Activated effector memory CD4-positive, alpha-beta T cell treated with Interleukin-2 at 50 U/mL for 16 hours (primary cell): ENCODE data around the gene XRCC6.
"Not testable (repeated sequence)": the region's sequence is repeated elsewhere in the genome, so short reads cannot be mapped to it uniquely, and the experiment has no call there.

Experiments used
- DNase-seq: peaks from one replicate; pipeline ENCODE4 v3.0.0-alpha.2; 2020

Gene XRCC6

DNA sequence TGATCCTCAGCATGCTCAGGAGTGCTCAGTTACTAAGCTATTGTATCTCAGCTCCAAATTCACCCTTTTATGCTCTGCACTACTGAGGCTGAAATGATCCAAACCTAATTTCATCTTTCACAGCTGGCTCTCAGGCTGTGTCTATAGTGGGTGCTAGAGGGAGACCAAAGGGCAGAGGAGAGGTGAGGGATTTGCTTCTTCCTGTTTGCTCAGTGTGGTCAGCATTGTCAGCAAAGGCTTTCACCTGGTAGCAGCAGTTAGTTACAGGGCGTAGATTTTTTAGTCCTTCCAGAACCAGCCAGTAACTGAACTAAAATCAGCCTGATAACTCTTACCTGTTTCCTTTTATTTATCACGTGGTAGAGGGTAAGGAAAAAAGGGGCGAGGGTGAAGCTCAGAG, 33.2 kb downstream of the XRCC6 start:
- no peak for DNase-seq

DNA sequence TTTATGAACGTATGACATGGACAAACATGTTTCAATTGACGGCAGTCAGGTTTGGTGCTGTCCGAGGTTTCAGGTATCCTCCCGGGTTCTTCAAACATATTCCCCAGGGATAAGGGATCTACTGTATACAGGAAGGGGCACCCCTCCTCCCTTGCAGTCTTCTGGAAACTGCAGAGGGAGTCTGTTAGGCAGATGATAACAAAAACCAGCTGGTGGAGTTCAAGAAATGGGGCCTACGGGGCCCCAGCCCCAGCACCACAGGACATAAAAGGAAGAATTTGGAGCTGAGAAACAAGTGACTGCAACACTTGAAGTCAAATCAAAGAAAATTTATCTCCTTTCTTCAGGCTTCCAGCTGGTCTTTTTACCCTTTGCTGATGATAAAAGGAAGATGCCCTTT, 35.5 kb downstream of the XRCC6 start:
- no peak for DNase-seq

GRCh38 chr22:41657709-41658108, 36.6 kb downstream of the XRCC6 start:
- DNase-seq = no peak

DNA sequence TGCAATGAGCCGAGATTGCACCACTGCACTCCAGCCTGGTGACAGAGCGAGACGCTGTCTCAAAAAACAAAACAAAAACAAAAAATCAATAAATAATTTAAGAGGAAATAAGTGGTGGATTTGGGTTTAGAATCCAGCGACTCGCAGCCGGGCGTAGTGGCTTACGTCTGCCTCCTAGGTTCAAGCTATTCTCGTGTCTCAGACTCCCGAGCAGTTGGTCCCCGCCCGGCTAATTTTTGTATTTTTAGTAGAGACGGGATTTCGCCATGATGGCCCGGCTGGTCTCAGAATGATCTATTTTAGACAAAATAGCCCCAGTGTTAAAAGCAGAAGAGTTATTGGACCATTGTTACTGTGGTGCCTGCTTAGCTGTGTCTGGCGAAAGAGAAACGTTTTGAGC, 37.8 kb downstream of the XRCC6 start:
- DNase-seq = no peak

DNA sequence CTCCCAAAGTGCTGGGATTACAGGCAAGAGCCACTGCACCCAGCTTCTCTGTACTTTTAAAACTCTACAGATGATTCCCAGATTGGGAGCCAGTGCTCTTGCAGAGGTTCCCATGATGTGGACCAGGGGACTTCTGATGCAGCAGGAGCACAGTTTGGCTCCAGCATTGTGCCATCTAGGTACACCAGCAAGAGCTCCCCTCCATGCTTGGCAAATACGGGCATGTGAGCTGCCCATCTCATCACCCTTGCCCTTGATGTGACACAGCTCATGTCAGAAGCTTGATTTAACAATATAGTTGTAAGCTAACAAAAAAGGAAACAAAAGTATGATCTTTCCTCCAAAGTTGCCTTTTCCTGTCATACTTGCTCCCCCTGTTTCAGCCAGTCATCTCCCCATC, 38.8 kb downstream of the XRCC6 start:
- no peak for DNase-seq

DNA sequence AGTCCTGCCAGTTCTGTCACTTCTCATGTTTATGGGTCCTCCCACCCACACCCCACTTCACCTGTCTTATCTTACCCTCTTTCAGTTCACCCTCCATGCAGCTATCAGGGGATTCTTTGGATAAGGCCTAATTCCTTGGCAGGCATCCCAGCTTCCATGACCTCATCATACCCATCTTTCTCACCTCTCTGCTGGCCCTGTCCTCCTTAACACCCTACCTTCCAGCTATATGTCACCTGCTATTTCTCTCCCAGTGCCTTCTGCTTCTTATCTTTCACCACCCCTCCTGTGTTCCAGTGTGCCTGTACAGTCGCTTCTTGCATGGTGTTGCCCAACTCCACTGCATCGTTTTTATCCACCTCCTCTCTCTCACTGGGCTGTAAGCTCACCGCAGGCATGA, 39.3 kb downstream of the XRCC6 start:
- DNase-seq = no peak

DNA sequence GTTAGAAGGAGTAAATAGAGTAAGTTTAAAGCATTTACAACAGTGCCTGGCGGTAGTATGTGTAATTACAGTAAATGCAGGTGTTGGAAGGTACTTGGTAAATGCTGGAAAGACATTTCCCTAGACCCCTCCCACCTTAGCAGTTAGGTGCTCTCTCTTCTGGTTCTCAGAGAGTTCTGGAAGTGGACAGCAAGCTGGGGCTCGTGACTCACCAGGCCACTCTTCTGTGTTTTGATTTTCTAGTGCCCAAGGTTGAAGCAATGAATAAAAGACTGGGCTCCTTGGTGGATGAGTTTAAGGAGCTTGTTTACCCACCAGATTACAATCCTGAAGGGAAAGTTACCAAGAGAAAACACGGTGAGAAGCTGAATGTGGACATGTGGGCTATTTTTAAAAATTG, 40.0 kb downstream of the XRCC6 start:
- DNase-seq = no peak

DNA sequence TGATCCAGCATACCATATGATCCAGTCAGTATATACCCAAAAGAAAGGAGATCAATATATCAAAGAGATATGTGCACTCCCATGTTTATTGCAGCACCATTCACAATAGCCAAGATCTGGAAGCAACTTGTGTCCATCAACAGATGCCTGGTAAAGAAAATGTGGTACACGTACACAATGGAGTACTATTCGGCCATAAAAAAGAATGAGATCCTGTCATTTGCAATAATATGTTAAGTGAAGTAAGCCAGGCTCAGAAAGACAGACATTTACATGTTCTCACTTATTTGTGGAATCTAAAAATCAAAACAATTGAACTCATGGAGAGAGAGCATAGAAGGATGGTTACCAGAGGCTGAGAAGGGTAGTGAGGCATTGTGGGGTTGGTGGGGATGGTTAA, 40.6 kb downstream of the XRCC6 start:
- DNase-seq = no peak

DNA sequence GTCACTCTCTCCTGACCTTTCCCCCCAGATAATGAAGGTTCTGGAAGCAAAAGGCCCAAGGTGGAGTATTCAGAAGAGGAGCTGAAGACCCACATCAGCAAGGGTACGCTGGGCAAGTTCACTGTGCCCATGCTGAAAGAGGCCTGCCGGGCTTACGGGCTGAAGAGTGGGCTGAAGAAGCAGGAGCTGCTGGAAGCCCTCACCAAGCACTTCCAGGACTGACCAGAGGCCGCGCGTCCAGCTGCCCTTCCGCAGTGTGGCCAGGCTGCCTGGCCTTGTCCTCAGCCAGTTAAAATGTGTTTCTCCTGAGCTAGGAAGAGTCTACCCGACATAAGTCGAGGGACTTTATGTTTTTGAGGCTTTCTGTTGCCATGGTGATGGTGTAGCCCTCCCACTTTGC, 42.5 kb downstream of the XRCC6 start:
- not testable (repeated sequence) for DNase-seq

DNA sequence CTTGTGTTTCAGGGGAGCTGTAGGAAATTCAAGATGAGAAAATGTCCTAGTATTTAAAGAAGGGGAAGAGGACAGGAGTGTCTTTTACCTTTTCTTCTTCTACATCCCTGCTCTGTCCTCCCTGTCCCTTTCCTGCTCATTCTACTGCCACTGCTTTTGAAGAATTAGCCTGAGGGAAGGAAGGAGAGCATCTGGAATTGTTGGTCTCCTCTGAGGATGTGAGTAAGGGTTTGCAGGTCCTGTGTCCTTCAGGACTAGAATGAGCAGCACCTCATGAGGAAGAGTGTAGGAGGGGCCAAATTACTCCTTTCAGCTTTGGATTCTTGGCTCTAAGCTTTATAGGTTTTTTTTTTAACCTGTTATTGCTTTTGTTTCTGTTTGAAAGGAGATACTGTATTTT, 43.4 kb downstream of the XRCC6 start:
- DNase-seq = no peak

GRCh38 chr22:41664951-41665350, 43.9 kb downstream of the XRCC6 start:
- no peak for DNase-seq

DNA sequence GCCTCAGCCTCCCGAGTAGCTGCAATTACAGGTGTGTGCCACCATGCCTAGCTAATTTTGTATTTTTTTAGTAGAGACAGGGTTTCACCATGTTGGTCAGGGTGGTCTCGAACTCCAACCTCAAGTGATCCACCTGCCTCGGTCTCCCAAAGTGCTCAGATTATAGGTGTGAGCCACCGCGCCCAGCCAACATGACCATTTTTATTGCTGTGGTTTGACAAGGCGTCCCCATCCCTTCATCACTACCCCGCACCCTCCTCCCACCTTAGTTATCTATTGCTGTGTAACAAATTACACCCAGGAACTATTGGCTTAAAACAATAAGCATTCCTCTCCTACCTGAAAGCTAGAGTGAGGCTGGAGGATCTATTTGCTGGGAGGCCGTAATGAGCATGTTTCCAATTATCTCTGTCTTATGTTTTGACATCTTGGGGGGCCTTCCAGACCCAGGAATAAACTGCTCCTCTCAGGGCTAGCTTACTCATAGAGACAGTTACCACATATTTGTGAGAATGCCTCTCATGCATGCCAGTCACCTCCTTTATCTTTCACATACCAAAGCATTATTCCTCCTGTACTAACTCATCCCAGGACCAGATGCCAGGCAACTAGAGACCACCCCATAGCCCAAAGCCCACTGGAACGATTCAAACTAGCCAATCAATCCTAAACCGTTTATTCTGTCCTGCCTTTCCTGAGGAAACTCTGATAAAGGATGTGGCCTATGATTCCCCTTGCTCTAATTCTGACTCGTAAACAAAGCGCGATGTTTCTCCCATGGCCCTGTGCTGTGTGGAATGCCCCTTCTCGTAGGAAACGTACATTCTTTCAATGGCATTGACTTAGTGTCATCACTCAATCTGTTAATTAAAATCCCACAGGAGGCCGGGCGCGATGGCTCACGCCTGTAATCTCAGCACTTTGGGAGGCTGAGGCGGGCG, 48.1 kb downstream of the XRCC6 start:
- no peak for DNase-seq

GRCh38 chr22:41672096-41672495, 51.0 kb downstream of the XRCC6 start:
- DNase-seq = not testable (repeated sequence)

DNA sequence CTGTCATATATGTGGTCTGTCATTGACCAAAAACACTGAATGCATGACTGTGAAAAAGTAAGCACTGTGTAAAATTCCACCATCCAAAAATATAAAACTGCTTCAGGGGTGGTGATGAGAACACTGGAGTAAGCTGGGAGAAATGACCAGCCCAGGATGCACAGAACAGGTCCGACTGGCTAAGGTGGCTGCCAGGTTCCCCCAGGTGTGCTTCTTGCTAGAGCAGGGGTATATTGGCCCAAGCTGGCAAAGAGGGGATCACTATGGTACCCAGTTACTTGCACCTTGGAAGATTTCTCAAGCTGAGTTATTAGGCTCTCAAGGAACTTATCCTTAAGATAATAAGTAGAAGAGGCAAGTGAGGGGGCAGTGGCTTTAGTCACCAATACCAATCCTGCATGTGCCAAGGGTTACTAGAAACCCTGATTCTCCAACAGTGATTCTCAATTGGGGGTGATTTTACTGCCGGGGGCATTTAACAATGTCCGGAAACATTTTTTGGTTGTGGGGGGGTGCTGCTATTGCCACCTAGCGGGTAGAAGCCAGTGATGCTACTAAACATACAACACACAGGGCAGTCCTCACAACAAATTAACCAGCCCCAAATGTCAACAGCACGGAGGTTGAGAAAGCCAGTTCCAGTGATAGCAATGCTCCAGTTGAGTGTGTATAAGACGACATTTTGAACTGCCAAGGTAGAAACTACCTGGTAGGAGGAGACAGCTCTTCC, 51.9 kb downstream of the XRCC6 start:
- no peak for DNase-seq

DNA sequence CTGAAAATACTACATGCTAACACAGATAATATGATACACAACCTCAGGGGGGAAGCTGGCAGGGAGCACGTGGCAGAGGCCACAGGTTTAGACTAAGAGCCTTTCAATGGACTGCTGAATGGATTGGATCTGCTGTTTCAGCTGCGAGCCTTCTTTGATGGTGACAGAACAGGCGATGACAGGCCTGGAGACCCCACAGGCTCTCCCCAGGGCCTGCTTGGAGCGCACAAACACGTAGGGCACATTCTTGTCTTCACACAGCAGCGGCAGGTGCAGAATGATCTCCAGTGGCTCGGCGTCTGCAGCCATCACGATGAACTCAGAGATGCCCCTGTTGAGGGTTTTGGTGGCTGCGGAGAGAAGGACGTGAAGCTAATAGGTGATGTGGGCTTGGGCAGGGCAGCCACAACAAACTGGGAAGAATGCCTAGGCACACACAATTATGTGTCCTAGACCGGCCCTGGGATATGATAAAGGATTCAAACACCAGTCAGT, 53.8 kb downstream of the XRCC6 start:
- no peak for DNase-seq

- no peak for DNase-seq
These were observed 55.0 kb downstream of the XRCC6 start for GRCh38 chr22:41676134-41676533.

GRCh38 chr22:41681616-41682015, 60.5 kb downstream of the XRCC6 start:
- no peak for DNase-seq

GRCh38 chr22:41682033-41682807, 61.1 kb downstream of the XRCC6 start:
- peak; percentile 75 for DNase-seq

GRCh38 chr22:41683052-41683451, 62.0 kb downstream of the XRCC6 start:
- DNase-seq = no peak

GRCh38 chr22:41683616-41684015, 62.5 kb downstream of the XRCC6 start:
- no peak for DNase-seq

- DNase-seq = no peak
These were observed 63.1 kb downstream of the XRCC6 start for GRCh38 chr22:41684194-41684593.

- DNase-seq = not testable (repeated sequence)
These were observed 65.8 kb downstream of the XRCC6 start for GRCh38 chr22:41686890-41687289.

GRCh38 chr22:41687901-41688364, 66.8 kb downstream of the XRCC6 start:
- no peak for DNase-seq
